Cardiac fibroblast (primary cell): Measurements from ENCODE around the gene FADS6.
A peak's percentile ranks its signal among the peaks of the same experiment; 100 is the strongest.

Source experiments
- DNase-seq, 2 donors: peaks; one replicate each; pipeline versions ENCODE4 v3.0.0 to v3.0.0-alpha.2; 2010; ENCODE audit warnings: low read depth in 2 of 2
- H3K4me3 ChIP-seq, 2 donors: replicated peaks in 1 of 2; 1 replicate in 1 of 2; 2 replicates in 1 of 2; pipeline ENCODE4 v1.5.1; 2011; ENCODE audit warnings: low read depth in 2 of 2, low read length in 2 of 2, mild to moderate bottlenecking in 2 of 2, moderate library complexity in 1 of 2
- CTCF ChIP-seq: IDR thresholded peaks from one replicate; pipeline ENCODE4 v1.5.1; 2011; ENCODE audit warnings: low read depth, mild to moderate bottlenecking, low read length, inconsistent platforms

Gene FADS6

GRCh38 chr17:74924250-74924948, 31.0 kb upstream of the FADS6 start, which contains the start of gene OTOP2:
Gene OTOP2, plus strand, starts transcription at chr17:74924273. Its CDS starts 360 bp downstream, at chr17:74924633.
- DNase-seq, result no peak

GRCh38 chr17:74923538-74924249, 30.3 kb upstream of the FADS6 start:
- peak; percentile 48 to 52 for DNase-seq
- H3K4me3 ChIP-seq, result no peak overlapping the region
- TF ChIP-seq CTCF, result peak; percentile 58

More at GRCh38 chr17:74924250-74924948, 31.0 kb upstream of the FADS6 start, which contains the start of gene OTOP2:
- peak within 1 kb of the TSS in 1 of 2 donors; percentile 22 for H3K4me3 ChIP-seq
- no peak for TF ChIP-seq CTCF

GRCh38 chr17:74922694-74923537, 29.5 kb upstream of the FADS6 start, which contains the start of gene USH1G:
Gene USH1G, minus strand, starts transcription at chr17:74923255. Its CDS starts 182 bp downstream, at chr17:74923073.
- TF ChIP-seq CTCF, result no peak
- peak within 1 kb of the TSS in 1 of 2 donors; percentile 22 for H3K4me3 ChIP-seq
- DNase-seq, result no peak

GRCh38 chr17:74922172-74922571, 28.7 kb upstream of the FADS6 start:
- no peak for TF ChIP-seq CTCF
- DNase-seq, result no peak
- no peak overlapping the region for H3K4me3 ChIP-seq

- no peak for DNase-seq
- H3K4me3 ChIP-seq, result no peak overlapping the region
- no peak for TF ChIP-seq CTCF
These were observed 28.3 kb upstream of the FADS6 start for GRCh38 chr17:74921769-74922168.

- no peak overlapping the region for H3K4me3 ChIP-seq
- DNase-seq, result no peak
These were observed 27.7 kb upstream of the FADS6 start for GRCh38 chr17:74921026-74921681.

More at GRCh38 chr17:74921026-74921681, 27.7 kb upstream of the FADS6 start:
- no peak for TF ChIP-seq CTCF
